Measurements from ENCODE around the gene C10orf90. TPM values are rescaled to one million over a fixed set of nuclear protein-coding genes. Genes with fewer than 3 reads are reported as not detected.

C10orf90 gene
- total RNA-seq, 2 experiments from 2014 or later: not detected

DNA sequence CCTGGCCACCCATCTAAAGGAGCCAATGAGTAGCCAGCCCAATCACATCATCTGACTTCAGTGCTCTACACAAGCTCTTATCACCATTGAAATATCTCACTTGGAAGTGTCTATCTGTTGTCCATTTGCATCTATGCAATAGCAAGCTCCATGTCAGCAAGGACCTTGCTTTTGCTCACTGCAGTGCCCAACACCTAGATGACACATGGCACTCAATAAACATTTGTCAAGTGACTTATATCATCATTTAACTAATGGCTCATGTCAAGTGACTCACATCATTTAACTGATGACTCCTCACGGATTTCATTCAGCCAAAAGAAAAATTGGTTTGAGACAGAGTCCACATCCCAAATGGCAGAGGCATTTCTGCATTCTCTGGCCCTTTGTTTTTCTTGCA lies 189.3 kb downstream of the C10orf90 start:
- no peak for ATAC-seq (ENCODE audit: poor library complexity)
- CTCF ChIA-PET: no interaction called here
- POLR2A ChIA-PET: no interaction called here

DNA sequence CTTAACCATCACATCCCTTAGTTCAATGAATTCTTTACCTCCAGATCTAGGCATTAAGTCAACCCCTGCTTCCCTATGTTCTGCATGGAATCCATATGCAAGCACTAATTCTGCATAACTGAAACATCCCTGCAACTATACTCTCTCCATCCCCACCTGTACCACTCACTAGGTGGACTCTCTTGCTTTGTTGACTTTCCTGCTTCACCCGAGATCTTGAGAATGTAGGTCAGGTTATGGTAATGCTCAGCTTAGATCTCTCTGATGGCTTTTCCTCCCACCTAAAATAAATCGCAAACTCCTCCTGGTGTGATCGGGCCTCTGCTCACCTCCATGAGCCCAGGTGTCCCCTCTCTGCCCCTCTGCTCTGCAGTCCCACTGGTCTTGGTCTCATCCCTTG lies 189.8 kb downstream of the C10orf90 start:
- no peak overlapping the region for H3K4me3 Mint-ChIP-seq
- intact Hi-C loops (cut with DNase I, micrococcal nuclease): no loop called here
- H3K27me3 ChIP-seq (ENCODE audit: control insufficient read depth in 1 of 2, insufficient read depth in 2 of 2, low read length in 2 of 2): no peaks in the 10 kb centered on the region
- ChIA-PET CTCF (no interaction called here), POLR2A (no interaction called here)
- H3K4me3 ChIP-seq (ENCODE audit: low read length): no peak overlapping the region
- H3K27ac ChIP-seq (ENCODE audit: low read depth in 1 of 2, low read length in 2 of 2): no peak overlapping the region
- no peak for ATAC-seq (ENCODE audit: poor library complexity)
- no peaks in the 10 kb centered on the region for H3K36me3 ChIP-seq (ENCODE audit: insufficient read depth, low read length)
- peaks cover 7% of the 10 kb centered on the region for H3K27me3 Mint-ChIP-seq
- no peak overlapping the region for H3K27ac Mint-ChIP-seq
- no peaks in the 10 kb centered on the region for H3K4me1 Mint-ChIP-seq (ENCODE audit: low read depth)
- H3K9me3 ChIP-seq (ENCODE audit: control insufficient read depth in 1 of 2, insufficient read depth in 1 of 2, low read length in 2 of 2): peaks cover 0 to 13% of the 10 kb centered on the region in 2 experiments
- TF ChIP-seq, protein P1, sequence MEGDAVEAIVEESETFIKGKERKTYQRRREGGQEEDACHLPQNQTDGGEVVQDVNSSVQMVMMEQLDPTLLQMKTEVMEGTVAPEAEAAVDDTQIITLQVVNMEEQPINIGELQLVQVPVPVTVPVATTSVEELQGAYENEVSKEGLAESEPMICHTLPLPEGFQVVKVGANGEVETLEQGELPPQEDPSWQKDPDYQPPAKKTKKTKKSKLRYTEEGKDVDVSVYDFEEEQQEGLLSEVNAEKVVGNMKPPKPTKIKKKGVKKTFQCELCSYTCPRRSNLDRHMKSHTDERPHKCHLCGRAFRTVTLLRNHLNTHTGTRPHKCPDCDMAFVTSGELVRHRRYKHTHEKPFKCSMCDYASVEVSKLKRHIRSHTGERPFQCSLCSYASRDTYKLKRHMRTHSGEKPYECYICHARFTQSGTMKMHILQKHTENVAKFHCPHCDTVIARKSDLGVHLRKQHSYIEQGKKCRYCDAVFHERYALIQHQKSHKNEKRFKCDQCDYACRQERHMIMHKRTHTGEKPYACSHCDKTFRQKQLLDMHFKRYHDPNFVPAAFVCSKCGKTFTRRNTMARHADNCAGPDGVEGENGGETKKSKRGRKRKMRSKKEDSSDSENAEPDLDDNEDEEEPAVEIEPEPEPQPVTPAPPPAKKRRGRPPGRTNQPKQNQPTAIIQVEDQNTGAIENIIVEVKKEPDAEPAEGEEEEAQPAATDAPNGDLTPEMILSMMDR (IDR thresholded peaks at IDR 0.05): no peak
- H3K9me3 Mint-ChIP-seq: no peaks in the 10 kb centered on the region
- H3K4me1 ChIP-seq (ENCODE audit: insufficient read depth, low read length): no peaks in the 10 kb centered on the region
- H3K36me3 Mint-ChIP-seq (ENCODE audit: low read depth): no peaks in the 10 kb centered on the region
- no peak for DNase-seq

More for the DNA sequence above, 189.3 kb downstream of the C10orf90 start:
- Mint-ChIP-seq H3K4me3 (no peak overlapping the region), H3K27me3 (peaks cover 4% of the 10 kb centered on the region), H3K4me1 (ENCODE audit: low read depth) (no peaks in the 10 kb centered on the region), H3K36me3 (ENCODE audit: low read depth) (no peaks in the 10 kb centered on the region), H3K27ac (no peak overlapping the region), H3K9me3 (no peaks in the 10 kb centered on the region)
- TF ChIP-seq, protein P1 (IDR thresholded peaks at IDR 0.05): no peak
- Histone ChIP-seq H3K36me3 (ENCODE audit: insufficient read depth, low read length) (no peaks in the 10 kb centered on the region), H3K4me1 (ENCODE audit: insufficient read depth, low read length) (no peaks in the 10 kb centered on the region), H3K4me3 (ENCODE audit: low read length) (no peak overlapping the region), H3K9me3 (ENCODE audit: control insufficient read depth in 1 of 2, insufficient read depth in 1 of 2, low read length in 2 of 2) (peaks cover 0 to 10% of the 10 kb centered on the region in 2 experiments), H3K27ac (ENCODE audit: low read depth in 1 of 2, low read length in 2 of 2) (no peak overlapping the region), H3K27me3 (ENCODE audit: control insufficient read depth in 1 of 2, insufficient read depth in 2 of 2, low read length in 2 of 2) (no peaks in the 10 kb centered on the region)
- intact Hi-C loops (cut with DNase I, micrococcal nuclease): no loop called here
- DNase-seq: no peak

- H3K9me3 Mint-ChIP-seq: no peaks in the 10 kb centered on the region
- no peak overlapping the region for H3K27ac Mint-ChIP-seq
- ATAC-seq (ENCODE audit: poor library complexity): no peak
- no peaks in the 10 kb centered on the region for H3K36me3 Mint-ChIP-seq (ENCODE audit: low read depth)
- no peak for DNase-seq
- TF ChIP-seq, protein P1 (IDR thresholded peaks at IDR 0.05): no peak
- peaks cover 9% of the 10 kb centered on the region for H3K27me3 Mint-ChIP-seq
- peaks cover 0 to 11% of the 10 kb centered on the region in 2 experiments for H3K9me3 ChIP-seq (ENCODE audit: control insufficient read depth in 1 of 2, insufficient read depth in 1 of 2, low read length in 2 of 2)
- intact Hi-C loops (cut with DNase I, micrococcal nuclease): no loop called here
- H3K4me1 Mint-ChIP-seq (ENCODE audit: low read depth): no peaks in the 10 kb centered on the region
- H3K27ac ChIP-seq (ENCODE audit: low read depth in 1 of 2, low read length in 2 of 2): no peak overlapping the region
- H3K27me3 ChIP-seq (ENCODE audit: control insufficient read depth in 1 of 2, insufficient read depth in 2 of 2, low read length in 2 of 2): no peaks in the 10 kb centered on the region
- ChIA-PET CTCF (no interaction called here), POLR2A (no interaction called here)
- no peak overlapping the region for H3K4me3 Mint-ChIP-seq
- no peaks in the 10 kb centered on the region for H3K36me3 ChIP-seq (ENCODE audit: insufficient read depth, low read length)
- H3K4me3 ChIP-seq (ENCODE audit: low read length): no peak overlapping the region
- H3K4me1 ChIP-seq (ENCODE audit: insufficient read depth, low read length): no peaks in the 10 kb centered on the region
Observed at GRCh38 chr10:126479280-126479895, 191.1 kb downstream of the C10orf90 start.
